ENCODE data around the gene LIF.

The LIF gene

GRCh38 chr22:30198152-30198825 is 48.3 kb downstream of the LIF start:
- Histone ChIP-seq H3K4me1 (ENCODE audit: control insufficient read depth in 1 of 2, insufficient read depth in 2 of 2, low read length in 2 of 2) (peaks cover 19 to 33% of the 10 kb centered on the region in 2 donors), H3K9ac (ENCODE audit: low read depth in 1 of 2, low read length in 2 of 2) (no peak overlapping the region), H3K9me3 (ENCODE audit: control insufficient read depth in 1 of 2, low read length in 2 of 2) (no peaks in the 10 kb centered on the region), H3K27ac (ENCODE audit: low read depth, low read length) (no peak overlapping the region), H3K36me3 (ENCODE audit: control insufficient read depth in 1 of 2, insufficient read depth in 2 of 2, low read length in 2 of 2) (no peaks in the 10 kb centered on the region), H3K27me3 (ENCODE audit: control insufficient read depth in 1 of 2, insufficient read depth in 2 of 2, low read length in 2 of 2) (no peaks in the 10 kb centered on the region), H3K4me3 (ENCODE audit: low read depth in 1 of 2, low read length in 2 of 2) (no peak overlapping the region)

GRCh38 chr22:30197389-30197788 is 49.2 kb downstream of the LIF start:
- H3K9me3 ChIP-seq (ENCODE audit: control insufficient read depth in 1 of 2, low read length in 2 of 2): no peaks in the 10 kb centered on the region
- H3K27me3 ChIP-seq (ENCODE audit: control insufficient read depth in 1 of 2, insufficient read depth in 2 of 2, low read length in 2 of 2): no peaks in the 10 kb centered on the region
- no peak overlapping the region for H3K27ac ChIP-seq (ENCODE audit: low read depth, low read length)
- H3K4me3 ChIP-seq (ENCODE audit: low read depth in 1 of 2, low read length in 2 of 2): no peak overlapping the region
- H3K36me3 ChIP-seq (ENCODE audit: control insufficient read depth in 1 of 2, insufficient read depth in 2 of 2, low read length in 2 of 2): no peaks in the 10 kb centered on the region
- H3K9ac ChIP-seq (ENCODE audit: low read depth in 1 of 2, low read length in 2 of 2): no peak overlapping the region
- H3K4me1 ChIP-seq (ENCODE audit: control insufficient read depth in 1 of 2, insufficient read depth in 2 of 2, low read length in 2 of 2): peaks cover 19 to 28% of the 10 kb centered on the region in 2 donors

GRCh38 chr22:30196880-30197336 is 49.7 kb downstream of the LIF start:
- Histone ChIP-seq H3K36me3 (ENCODE audit: control insufficient read depth in 1 of 2, insufficient read depth in 2 of 2, low read length in 2 of 2) (no peaks in the 10 kb centered on the region), H3K9me3 (ENCODE audit: control insufficient read depth in 1 of 2, low read length in 2 of 2) (no peaks in the 10 kb centered on the region), H3K27me3 (ENCODE audit: control insufficient read depth in 1 of 2, insufficient read depth in 2 of 2, low read length in 2 of 2) (no peaks in the 10 kb centered on the region), H3K4me1 (ENCODE audit: control insufficient read depth in 1 of 2, insufficient read depth in 2 of 2, low read length in 2 of 2) (peaks cover 20 to 23% of the 10 kb centered on the region in 2 donors), H3K27ac (ENCODE audit: low read depth, low read length) (peak overlapping the region; percentile 15), H3K4me3 (ENCODE audit: low read depth in 1 of 2, low read length in 2 of 2) (no peak overlapping the region), H3K9ac (ENCODE audit: low read depth in 1 of 2, low read length in 2 of 2) (peak overlapping the region in 1 of 2 donors; percentile 2)

GRCh38 chr22:30196141-30196879 is 50.2 kb downstream of the LIF start:
- peak overlapping the region in 1 of 2 donors; percentile 26 for H3K4me3 ChIP-seq (ENCODE audit: low read depth in 1 of 2, low read length in 2 of 2)
- H3K9ac ChIP-seq (ENCODE audit: low read depth in 1 of 2, low read length in 2 of 2): peak overlapping the region; percentile 2 to 38
- H3K27me3 ChIP-seq (ENCODE audit: control insufficient read depth in 1 of 2, insufficient read depth in 2 of 2, low read length in 2 of 2): no peaks in the 10 kb centered on the region
- no peaks in the 10 kb centered on the region for H3K9me3 ChIP-seq (ENCODE audit: control insufficient read depth in 1 of 2, low read length in 2 of 2)
- no peaks in the 10 kb centered on the region for H3K36me3 ChIP-seq (ENCODE audit: control insufficient read depth in 1 of 2, insufficient read depth in 2 of 2, low read length in 2 of 2)
- peak overlapping the region; percentile 15 for H3K27ac ChIP-seq (ENCODE audit: low read depth, low read length)
- peaks cover 18 to 19% of the 10 kb centered on the region in 2 donors for H3K4me1 ChIP-seq (ENCODE audit: control insufficient read depth in 1 of 2, insufficient read depth in 2 of 2, low read length in 2 of 2)

- Histone ChIP-seq H3K27ac (ENCODE audit: low read depth, low read length) (peak overlapping the region; percentile 17), H3K9me3 (ENCODE audit: control insufficient read depth in 1 of 2, low read length in 2 of 2) (no peaks in the 10 kb centered on the region), H3K4me1 (ENCODE audit: control insufficient read depth in 1 of 2, insufficient read depth in 2 of 2, low read length in 2 of 2) (peaks cover 18 to 19% of the 10 kb centered on the region in 2 donors), H3K27me3 (ENCODE audit: control insufficient read depth in 1 of 2, insufficient read depth in 2 of 2, low read length in 2 of 2) (no peaks in the 10 kb centered on the region), H3K4me3 (ENCODE audit: low read depth in 1 of 2, low read length in 2 of 2) (no peak overlapping the region), H3K36me3 (ENCODE audit: control insufficient read depth in 1 of 2, insufficient read depth in 2 of 2, low read length in 2 of 2) (no peaks in the 10 kb centered on the region), H3K9ac (ENCODE audit: low read depth in 1 of 2, low read length in 2 of 2) (peak overlapping the region in 1 of 2 donors; percentile 38)
Measured at GRCh38 chr22:30195245-30196140, 51.1 kb downstream of the LIF start.

- H3K4me3 ChIP-seq (ENCODE audit: low read depth in 1 of 2, low read length in 2 of 2): no peak overlapping the region
- no peak overlapping the region for H3K27ac ChIP-seq (ENCODE audit: low read depth, low read length)
- peaks cover 18 to 19% of the 10 kb centered on the region in 2 donors for H3K4me1 ChIP-seq (ENCODE audit: control insufficient read depth in 1 of 2, insufficient read depth in 2 of 2, low read length in 2 of 2)
- no peaks in the 10 kb centered on the region for H3K9me3 ChIP-seq (ENCODE audit: control insufficient read depth in 1 of 2, low read length in 2 of 2)
- H3K9ac ChIP-seq (ENCODE audit: low read depth in 1 of 2, low read length in 2 of 2): no peak overlapping the region
- no peaks in the 10 kb centered on the region for H3K27me3 ChIP-seq (ENCODE audit: control insufficient read depth in 1 of 2, insufficient read depth in 2 of 2, low read length in 2 of 2)
- no peaks in the 10 kb centered on the region for H3K36me3 ChIP-seq (ENCODE audit: control insufficient read depth in 1 of 2, insufficient read depth in 2 of 2, low read length in 2 of 2)
Measured at GRCh38 chr22:30193031-30193775, 53.4 kb downstream of the LIF start.

- Histone ChIP-seq H3K9me3 (ENCODE audit: control insufficient read depth in 1 of 2, low read length in 2 of 2) (no peaks in the 10 kb centered on the region), H3K4me1 (ENCODE audit: control insufficient read depth in 1 of 2, insufficient read depth in 2 of 2, low read length in 2 of 2) (peaks cover 19 to 20% of the 10 kb centered on the region in 2 donors), H3K27ac (ENCODE audit: low read depth, low read length) (no peak overlapping the region), H3K27me3 (ENCODE audit: control insufficient read depth in 1 of 2, insufficient read depth in 2 of 2, low read length in 2 of 2) (no peaks in the 10 kb centered on the region), H3K4me3 (ENCODE audit: low read depth in 1 of 2, low read length in 2 of 2) (no peak overlapping the region), H3K36me3 (ENCODE audit: control insufficient read depth in 1 of 2, insufficient read depth in 2 of 2, low read length in 2 of 2) (no peaks in the 10 kb centered on the region), H3K9ac (ENCODE audit: low read depth in 1 of 2, low read length in 2 of 2) (no peak overlapping the region)
Measured at GRCh38 chr22:30192427-30192826, 54.1 kb downstream of the LIF start.

- Histone ChIP-seq H3K27me3 (ENCODE audit: control insufficient read depth in 1 of 2, insufficient read depth in 2 of 2, low read length in 2 of 2) (no peaks in the 10 kb centered on the region), H3K9me3 (ENCODE audit: control insufficient read depth in 1 of 2, low read length in 2 of 2) (no peaks in the 10 kb centered on the region), H3K4me1 (ENCODE audit: control insufficient read depth in 1 of 2, insufficient read depth in 2 of 2, low read length in 2 of 2) (peaks cover 17 to 26% of the 10 kb centered on the region in 2 donors), H3K4me3 (ENCODE audit: low read depth in 1 of 2, low read length in 2 of 2) (no peak overlapping the region), H3K9ac (ENCODE audit: low read depth in 1 of 2, low read length in 2 of 2) (no peak overlapping the region), H3K27ac (ENCODE audit: low read depth, low read length) (no peak overlapping the region), H3K36me3 (ENCODE audit: control insufficient read depth in 1 of 2, insufficient read depth in 2 of 2, low read length in 2 of 2) (no peaks in the 10 kb centered on the region)
Measured at GRCh38 chr22:30191040-30191701, 55.4 kb downstream of the LIF start.

GRCh38 chr22:30190574-30190973 is 56.0 kb downstream of the LIF start:
- Histone ChIP-seq H3K4me3 (ENCODE audit: low read depth in 1 of 2, low read length in 2 of 2) (no peak overlapping the region), H3K36me3 (ENCODE audit: control insufficient read depth in 1 of 2, insufficient read depth in 2 of 2, low read length in 2 of 2) (no peaks in the 10 kb centered on the region), H3K27me3 (ENCODE audit: control insufficient read depth in 1 of 2, insufficient read depth in 2 of 2, low read length in 2 of 2) (no peaks in the 10 kb centered on the region), H3K9me3 (ENCODE audit: control insufficient read depth in 1 of 2, low read length in 2 of 2) (no peaks in the 10 kb centered on the region), H3K4me1 (ENCODE audit: control insufficient read depth in 1 of 2, insufficient read depth in 2 of 2, low read length in 2 of 2) (peaks cover 15 to 29% of the 10 kb centered on the region in 2 donors), H3K9ac (ENCODE audit: low read depth in 1 of 2, low read length in 2 of 2) (no peak overlapping the region), H3K27ac (ENCODE audit: low read depth, low read length) (no peak overlapping the region)

All from duodenal mucosa (tissue), 2 donors.